HCT116 (cell line): ENCODE data around the gene TMPRSS9. TPM values are rescaled to one million over a fixed set of nuclear protein-coding genes. Genes with fewer than 3 reads are reported as not detected.

ENCODE experiments used
- ATAC-seq: fragments of 200-7000 bp; cut with Tn5 transposase; 2 replicates; pipeline ENCODE4 v1.9.1; 2020; ENCODE audit warnings: mild to moderate bottlenecking, moderate library complexity
- BruUV-seq: library from RNA; stranded (reverse); fragments of 400-500 nt; replicated peaks from 2 replicates; lab custom pipeline; 2021; lab: Mats Ljungman, UMichigan
- CTCF ChIA-PET: fragments of 300-600 bp; sonication (Branson Sonifier 250); formaldehyde crosslinking; loops from one replicate; lab custom pipeline; 2021; ENCODE audit warnings: antibody characterized with exemption; lab: Charles Lee
- POLR2A ChIA-PET: fragments of 300-600, 350-600 bp; sonication (Branson Sonifier 250); formaldehyde crosslinking; loops from one replicate; lab custom pipeline; 2021; ENCODE audit warnings: antibody characterized with exemption; lab: Charles Lee
- RAD21 ChIA-PET, 2 experiments: fragments of 300-600 bp; sonication (Branson Sonifier 250); formaldehyde crosslinking; loops; one replicate each; lab custom pipeline; 2023; ENCODE audit warnings: low total read pairs in 2 of 2; ENCODE audit not compliant: uncharacterized antibody in 2 of 2, unreplicated experiment in 2 of 2, low non-redundant PET in 1 of 2; lab: Charles Lee
- DNase-seq: peaks from one replicate; pipeline ENCODE4 v3.0.0-alpha.2; 2010; ENCODE audit warnings: low read depth, low spot score
- H2AFZ ChIP-seq: fragments of 200-600 bp; shearing (Covaris generic), sonication (generic); 2 replicates; pipeline ENCODE4 v1.6.1; 2017; ENCODE audit warnings: low read depth, mixed run types, mixed read lengths, antibody characterized with exemption, low read length; ENCODE audit not compliant: poor library complexity, severe bottlenecking
- H3K27ac ChIP-seq: 2 replicates; pipeline ENCODE4 v1.5.1; 2012; ENCODE audit warnings: low read depth, low read length
- H3K27me3 ChIP-seq: fragments of 200-600 bp; sonication (generic); 2 replicates; pipeline ENCODE4 v1.6.1; 2016; ENCODE audit warnings: mixed run types, low read length, mixed read lengths; ENCODE audit not compliant: insufficient read depth
- H3K36me3 ChIP-seq, 2 experiments: fragments of 200-500 bp in 1 of 2; fragments of 200-600 bp in 1 of 2; sonication (Bioruptor generic) in 1 of 2; sonication (generic) in 1 of 2; 2 replicates each; pipeline versions ENCODE4 v1.5.1 to v1.6.1; 2014 to 2016; ENCODE audit warnings: low read length in 2 of 2, inconsistent platforms in 1 of 2, mixed read lengths in 1 of 2, mixed run types in 1 of 2; ENCODE audit not compliant: insufficient read depth in 2 of 2, control insufficient read depth in 1 of 2
- H3K4me1 ChIP-seq, 2 experiments: fragments of 200-600 bp in 1 of 2; sonication (generic) in 1 of 2; 2 replicates each; pipeline versions ENCODE4 v1.5.1 to v1.6.1; 2012 to 2017; ENCODE audit warnings: low read length in 2 of 2, inconsistent platforms in 1 of 2, mild to moderate bottlenecking in 1 of 2, mixed read lengths in 1 of 2, mixed run types in 1 of 2, moderate library complexity in 1 of 2; ENCODE audit not compliant: insufficient read depth in 2 of 2, control insufficient read depth in 1 of 2
- H3K4me2 ChIP-seq: fragments of 200-600 bp; sonication (generic); 2 replicates; pipeline ENCODE4 v1.6.1; 2017; ENCODE audit warnings: mixed run types, low read length, mixed read lengths
- H3K4me3 ChIP-seq, 2 experiments: fragments of 200-600 bp in 1 of 2; sonication (generic) in 1 of 2; replicated peaks in 1 of 2; 2 replicates each; pipeline ENCODE4 v1.5.1; 2011 to 2016; ENCODE audit warnings: low read length in 2 of 2, control low read depth in 1 of 2, low read depth in 1 of 2, mild to moderate bottlenecking in 1 of 2, mixed read lengths in 1 of 2, mixed run types in 1 of 2
- H3K79me2 ChIP-seq: fragments of 200-600 bp; sonication (generic); 2 replicates; pipeline ENCODE4 v1.6.1; 2017; ENCODE audit warnings: mild to moderate bottlenecking, mixed run types, low read length, moderate library complexity, mixed read lengths; ENCODE audit not compliant: insufficient read depth
- H3K9ac ChIP-seq: fragments of 200-600 bp; sonication (generic); 2 replicates; pipeline ENCODE4 v1.6.1; 2016; ENCODE audit warnings: low read length, mixed read lengths
- H3K9me2 ChIP-seq: fragments of 200-600 bp; sonication (generic), shearing (Covaris generic); 2 replicates; pipeline ENCODE4 v1.6.1; 2017; ENCODE audit warnings: mixed run types, mild to moderate bottlenecking, moderate library complexity; ENCODE audit not compliant: insufficient read depth
- H3K9me3 ChIP-seq, 2 experiments: fragments of 200-500 bp in 1 of 2; fragments of 200-600 bp in 1 of 2; sonication (Bioruptor generic) in 1 of 2; sonication (generic) in 1 of 2; 2 replicates each; pipeline ENCODE4 v1.6.1; 2014 to 2017; ENCODE audit warnings: low read length in 2 of 2, mixed read lengths in 2 of 2, inconsistent platforms in 1 of 2, low read depth in 1 of 2, mild to moderate bottlenecking in 1 of 2, mixed run types in 1 of 2, moderate library complexity in 1 of 2; ENCODE audit not compliant: control insufficient read depth in 1 of 2, insufficient read depth in 1 of 2
- H4K20me1 ChIP-seq: fragments of 200-600 bp; sonication (generic), shearing (Covaris generic); 2 replicates; pipeline ENCODE4 v1.6.1; 2017; ENCODE audit warnings: mixed run types, mild to moderate bottlenecking, moderate library complexity; ENCODE audit not compliant: insufficient read depth
- ELF1 ChIP-seq: IDR thresholded peaks from 2 replicates; pipeline ENCODE4 v1.6.1; 2012; ENCODE audit warnings: low read depth, borderline replicate concordance
- EZH2phosphoT487 ChIP-seq: fragments of 200-600 bp; IDR thresholded peaks from 2 replicates; pipeline ENCODE4 v1.6.1; 2018; ENCODE audit warnings: antibody characterized with exemption, borderline replicate concordance
- JUND ChIP-seq: IDR thresholded peaks from 2 replicates; pipeline ENCODE4 v1.6.1; 2012
- RAD21 ChIP-seq: IDR thresholded peaks from 2 replicates; pipeline ENCODE4 v1.6.1; 2012; ENCODE audit warnings: low read depth, mild to moderate bottlenecking
- SRF ChIP-seq: IDR thresholded peaks from 2 replicates; pipeline ENCODE4 v1.6.1; 2012; ENCODE audit warnings: low read depth
- ZNF274 ChIP-seq: fragments of 200-500 bp; sonication (Bioruptor generic); IDR thresholded peaks from 2 replicates; pipeline ENCODE4 v1.6.1; 2014; ENCODE audit warnings: mild to moderate bottlenecking, low read depth, low read length, inconsistent platforms
- intact Hi-C: fragments of 100-400 bp; cut with micrococcal nuclease; formaldehyde crosslinking; loops from 2 replicates; pipeline ENCODE4 v1.10.0; 2022
- total RNA-seq: library from RNA; stranded (reverse); gene quantifications from one replicate; pipeline ENCODE4 v1.2.1, GENCODE V29; 2021; ENCODE audit not compliant: unreplicated experiment
- TF ChIP-seq, protein P1 (sequence below), 3 experiments: fragments of 200-600 bp in 1 of 3; sonication (generic) in 1 of 3; IDR thresholded peaks in 2 of 3; conservative IDR thresholded peaks in 1 of 3; 2 replicates each; pipeline ENCODE4 v1.5.1; 2012 to 2017; ENCODE audit warnings: low read depth in 2 of 3, low read length in 2 of 3, antibody characterized with exemption in 1 of 3, borderline replicate concordance in 1 of 3, control low read depth in 1 of 3, mild to moderate bottlenecking in 1 of 3, mixed read lengths in 1 of 3, mixed run types in 1 of 3, moderate library complexity in 1 of 3; ENCODE audit not compliant: insufficient read depth in 1 of 3
- TF ChIP-seq, protein P2 (sequence below): IDR thresholded peaks from 2 replicates; pipeline ENCODE4 v1.6.1; 2012; ENCODE audit warnings: low read depth
- TF ChIP-seq, protein P3 (sequence below): IDR thresholded peaks from 2 replicates; pipeline ENCODE4 v1.6.1; 2011; ENCODE audit warnings: mild to moderate bottlenecking, low read length, moderate library complexity; ENCODE audit not compliant: insufficient replicate concordance; ENCODE audit errors: extremely low read depth

Gene TMPRSS9
- total RNA-seq, 1 experiment from 2014 or later = not detected

DNA sequence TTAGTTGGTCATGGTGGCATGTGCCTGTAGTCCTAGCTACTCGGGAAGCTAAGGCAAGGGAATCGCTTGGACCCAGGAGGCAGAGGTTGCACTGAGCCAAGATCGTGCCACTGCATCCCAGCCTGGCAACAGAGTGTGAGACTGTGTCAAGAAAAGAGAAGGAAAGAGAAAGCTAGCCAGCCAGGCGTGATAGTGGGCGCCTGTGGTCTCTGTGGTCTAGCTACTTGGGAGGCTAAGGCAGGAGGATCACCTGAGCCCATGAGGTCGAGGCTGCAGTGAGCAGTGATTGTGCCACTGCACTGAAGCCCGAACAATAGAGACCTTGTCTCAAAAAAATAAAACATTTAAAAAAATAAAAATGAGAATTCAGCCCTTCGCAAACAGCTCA lies 34.0 kb downstream of the TMPRSS9 start:
- ChIA-PET POLR2A (no interaction called here), CTCF (interaction anchor here (0.6 kb wide), 1 partner anchor 325 kb away, joined by 3 read pairs; no protein-coding TSS in a partner anchor)
- ATAC-seq = no peak

More for the DNA sequence above, 34.0 kb downstream of the TMPRSS9 start:
- Histone ChIP-seq H3K27ac (no peak overlapping the region), H3K9ac (no peak overlapping the region), H3K4me2 (no peak overlapping the region), H3K4me3 (no peak overlapping the region), H3K36me3 (no peaks in the 10 kb centered on the region), H2AFZ (no peak overlapping the region), H3K9me3 (peaks cover 0 to 7% of the 10 kb centered on the region in 2 experiments; a peak in 1 of 4 replicates), H3K4me1 (peaks cover 0 to 8% of the 10 kb centered on the region in 2 experiments; a peak in 1 of 4 replicates), H3K79me2 (no peaks in the 10 kb centered on the region), H4K20me1 (no peaks in the 10 kb centered on the region), H3K9me2 (no peaks in the 10 kb centered on the region), H3K27me3 (no peaks in the 10 kb centered on the region)
- no peak for DNase-seq
- TF ChIP-seq SRF (no peak), EZH2phosphoT487 (no peak), JUND (no peak), ZNF274 (no peak), RAD21 (no peak), ELF1 (no peak)
- TF ChIP-seq, protein P1, sequence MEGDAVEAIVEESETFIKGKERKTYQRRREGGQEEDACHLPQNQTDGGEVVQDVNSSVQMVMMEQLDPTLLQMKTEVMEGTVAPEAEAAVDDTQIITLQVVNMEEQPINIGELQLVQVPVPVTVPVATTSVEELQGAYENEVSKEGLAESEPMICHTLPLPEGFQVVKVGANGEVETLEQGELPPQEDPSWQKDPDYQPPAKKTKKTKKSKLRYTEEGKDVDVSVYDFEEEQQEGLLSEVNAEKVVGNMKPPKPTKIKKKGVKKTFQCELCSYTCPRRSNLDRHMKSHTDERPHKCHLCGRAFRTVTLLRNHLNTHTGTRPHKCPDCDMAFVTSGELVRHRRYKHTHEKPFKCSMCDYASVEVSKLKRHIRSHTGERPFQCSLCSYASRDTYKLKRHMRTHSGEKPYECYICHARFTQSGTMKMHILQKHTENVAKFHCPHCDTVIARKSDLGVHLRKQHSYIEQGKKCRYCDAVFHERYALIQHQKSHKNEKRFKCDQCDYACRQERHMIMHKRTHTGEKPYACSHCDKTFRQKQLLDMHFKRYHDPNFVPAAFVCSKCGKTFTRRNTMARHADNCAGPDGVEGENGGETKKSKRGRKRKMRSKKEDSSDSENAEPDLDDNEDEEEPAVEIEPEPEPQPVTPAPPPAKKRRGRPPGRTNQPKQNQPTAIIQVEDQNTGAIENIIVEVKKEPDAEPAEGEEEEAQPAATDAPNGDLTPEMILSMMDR (IDR thresholded peaks at IDR 0.05 in 2 of 3, conservative IDR thresholded peaks at IDR 0.05 in 1 of 3; ENCODE audit: borderline replicate concordance in 1 of 3, insufficient read depth in 1 of 3, low read depth in 2 of 3, low read length in 2 of 3) = no peak
- TF ChIP-seq, protein P2, sequence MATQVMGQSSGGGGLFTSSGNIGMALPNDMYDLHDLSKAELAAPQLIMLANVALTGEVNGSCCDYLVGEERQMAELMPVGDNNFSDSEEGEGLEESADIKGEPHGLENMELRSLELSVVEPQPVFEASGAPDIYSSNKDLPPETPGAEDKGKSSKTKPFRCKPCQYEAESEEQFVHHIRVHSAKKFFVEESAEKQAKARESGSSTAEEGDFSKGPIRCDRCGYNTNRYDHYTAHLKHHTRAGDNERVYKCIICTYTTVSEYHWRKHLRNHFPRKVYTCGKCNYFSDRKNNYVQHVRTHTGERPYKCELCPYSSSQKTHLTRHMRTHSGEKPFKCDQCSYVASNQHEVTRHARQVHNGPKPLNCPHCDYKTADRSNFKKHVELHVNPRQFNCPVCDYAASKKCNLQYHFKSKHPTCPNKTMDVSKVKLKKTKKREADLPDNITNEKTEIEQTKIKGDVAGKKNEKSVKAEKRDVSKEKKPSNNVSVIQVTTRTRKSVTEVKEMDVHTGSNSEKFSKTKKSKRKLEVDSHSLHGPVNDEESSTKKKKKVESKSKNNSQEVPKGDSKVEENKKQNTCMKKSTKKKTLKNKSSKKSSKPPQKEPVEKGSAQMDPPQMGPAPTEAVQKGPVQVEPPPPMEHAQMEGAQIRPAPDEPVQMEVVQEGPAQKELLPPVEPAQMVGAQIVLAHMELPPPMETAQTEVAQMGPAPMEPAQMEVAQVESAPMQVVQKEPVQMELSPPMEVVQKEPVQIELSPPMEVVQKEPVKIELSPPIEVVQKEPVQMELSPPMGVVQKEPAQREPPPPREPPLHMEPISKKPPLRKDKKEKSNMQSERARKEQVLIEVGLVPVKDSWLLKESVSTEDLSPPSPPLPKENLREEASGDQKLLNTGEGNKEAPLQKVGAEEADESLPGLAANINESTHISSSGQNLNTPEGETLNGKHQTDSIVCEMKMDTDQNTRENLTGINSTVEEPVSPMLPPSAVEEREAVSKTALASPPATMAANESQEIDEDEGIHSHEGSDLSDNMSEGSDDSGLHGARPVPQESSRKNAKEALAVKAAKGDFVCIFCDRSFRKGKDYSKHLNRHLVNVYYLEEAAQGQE = no peak
- TF ChIP-seq, protein P3, sequence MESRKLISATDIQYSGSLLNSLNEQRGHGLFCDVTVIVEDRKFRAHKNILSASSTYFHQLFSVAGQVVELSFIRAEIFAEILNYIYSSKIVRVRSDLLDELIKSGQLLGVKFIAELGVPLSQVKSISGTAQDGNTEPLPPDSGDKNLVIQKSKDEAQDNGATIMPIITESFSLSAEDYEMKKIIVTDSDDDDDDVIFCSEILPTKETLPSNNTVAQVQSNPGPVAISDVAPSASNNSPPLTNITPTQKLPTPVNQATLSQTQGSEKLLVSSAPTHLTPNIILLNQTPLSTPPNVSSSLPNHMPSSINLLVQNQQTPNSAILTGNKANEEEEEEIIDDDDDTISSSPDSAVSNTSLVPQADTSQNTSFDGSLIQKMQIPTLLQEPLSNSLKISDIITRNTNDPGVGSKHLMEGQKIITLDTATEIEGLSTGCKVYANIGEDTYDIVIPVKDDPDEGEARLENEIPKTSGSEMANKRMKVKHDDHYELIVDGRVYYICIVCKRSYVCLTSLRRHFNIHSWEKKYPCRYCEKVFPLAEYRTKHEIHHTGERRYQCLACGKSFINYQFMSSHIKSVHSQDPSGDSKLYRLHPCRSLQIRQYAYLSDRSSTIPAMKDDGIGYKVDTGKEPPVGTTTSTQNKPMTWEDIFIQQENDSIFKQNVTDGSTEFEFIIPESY = no peak
- no TSS peak for BruUV-seq
- RAD21 ChIA-PET = no interaction called here
- intact Hi-C loops = loop anchor here (5.0 kb wide), 1 partner anchor 67 kb away; the partner anchor contains the start of genes LSM7 and SPPL2B
